Measurements from ENCODE around the gene MED13L. TPM values are rescaled to one million over a fixed set of nuclear protein-coding genes. Genes with fewer than 3 reads are reported as not detected.

MED13L gene
- total RNA-seq, 2 experiments from 2014 or later: 25.7 to 40.1 TPM

DNA sequence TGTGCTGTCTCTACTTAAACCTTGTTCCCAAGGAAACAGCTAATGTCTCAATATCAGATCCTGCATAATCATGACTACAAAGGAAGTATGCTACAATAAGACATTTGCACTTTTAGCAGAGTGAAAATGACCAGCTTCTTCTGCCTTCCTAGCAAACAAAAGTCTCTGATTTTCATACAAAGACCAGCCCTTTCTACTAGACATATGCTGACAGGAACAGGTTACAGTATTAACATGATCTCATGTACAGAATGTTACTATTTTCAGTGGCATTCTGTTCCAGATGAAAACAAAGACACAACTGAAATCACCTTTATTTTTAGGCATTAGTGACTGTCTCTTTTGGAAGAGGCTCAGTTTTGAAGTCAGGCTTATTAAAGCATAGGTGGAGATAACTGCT lies 228.6 kb downstream of the MED13L start:
- H3K9me2 ChIP-seq (ENCODE audit: insufficient read depth, low read length): no peaks in the 10 kb centered on the region
- H3K4me3 ChIP-seq (ENCODE audit: low read depth, low read length, poor library complexity, severe bottlenecking): no peak overlapping the region
- H3K27ac ChIP-seq (ENCODE audit: low read depth, low read length, poor library complexity, severe bottlenecking): no peak overlapping the region
- ChIA-PET POLR2A (no interaction called here), CTCF (ENCODE audit: unreplicated experiment) (no interaction called here)
- DNase-seq (ENCODE audit: low spot score): no peak
- intact Hi-C loops (cut with micrococcal nuclease; ENCODE audit: unreplicated experiment): no loop called here
- H3K9me3 ChIP-seq (ENCODE audit: low read length): no peaks in the 10 kb centered on the region
- H4K20me1 ChIP-seq (ENCODE audit: insufficient read depth, low read length): no peaks in the 10 kb centered on the region; the same call in 1 of the 2 replicates
- no peaks in the 10 kb centered on the region for H3K4me1 ChIP-seq (ENCODE audit: insufficient read depth, low read length, poor library complexity, severe bottlenecking)
- no peak overlapping the region for H2AFZ ChIP-seq (ENCODE audit: low read length)
- TF ChIP-seq EZH2phosphoT487 (IDR thresholded peaks at IDR 0.05; ENCODE audit: borderline replicate concordance, low read depth, low read length): no peak
- TF ChIP-seq, protein P1, sequence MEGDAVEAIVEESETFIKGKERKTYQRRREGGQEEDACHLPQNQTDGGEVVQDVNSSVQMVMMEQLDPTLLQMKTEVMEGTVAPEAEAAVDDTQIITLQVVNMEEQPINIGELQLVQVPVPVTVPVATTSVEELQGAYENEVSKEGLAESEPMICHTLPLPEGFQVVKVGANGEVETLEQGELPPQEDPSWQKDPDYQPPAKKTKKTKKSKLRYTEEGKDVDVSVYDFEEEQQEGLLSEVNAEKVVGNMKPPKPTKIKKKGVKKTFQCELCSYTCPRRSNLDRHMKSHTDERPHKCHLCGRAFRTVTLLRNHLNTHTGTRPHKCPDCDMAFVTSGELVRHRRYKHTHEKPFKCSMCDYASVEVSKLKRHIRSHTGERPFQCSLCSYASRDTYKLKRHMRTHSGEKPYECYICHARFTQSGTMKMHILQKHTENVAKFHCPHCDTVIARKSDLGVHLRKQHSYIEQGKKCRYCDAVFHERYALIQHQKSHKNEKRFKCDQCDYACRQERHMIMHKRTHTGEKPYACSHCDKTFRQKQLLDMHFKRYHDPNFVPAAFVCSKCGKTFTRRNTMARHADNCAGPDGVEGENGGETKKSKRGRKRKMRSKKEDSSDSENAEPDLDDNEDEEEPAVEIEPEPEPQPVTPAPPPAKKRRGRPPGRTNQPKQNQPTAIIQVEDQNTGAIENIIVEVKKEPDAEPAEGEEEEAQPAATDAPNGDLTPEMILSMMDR (conservative IDR thresholded peaks at IDR 0.05; ENCODE audit: low read length): no peak
- H3K36me3 ChIP-seq (ENCODE audit: insufficient read depth, low read length): no peaks in the 10 kb centered on the region
- no peak overlapping the region for H3K4me2 ChIP-seq (ENCODE audit: low read length)
- H3K79me2 ChIP-seq (ENCODE audit: insufficient read depth, low read depth, low read length): no peaks in the 10 kb centered on the region
- BruUV-seq (replicated peaks): no TSS peak

DNA sequence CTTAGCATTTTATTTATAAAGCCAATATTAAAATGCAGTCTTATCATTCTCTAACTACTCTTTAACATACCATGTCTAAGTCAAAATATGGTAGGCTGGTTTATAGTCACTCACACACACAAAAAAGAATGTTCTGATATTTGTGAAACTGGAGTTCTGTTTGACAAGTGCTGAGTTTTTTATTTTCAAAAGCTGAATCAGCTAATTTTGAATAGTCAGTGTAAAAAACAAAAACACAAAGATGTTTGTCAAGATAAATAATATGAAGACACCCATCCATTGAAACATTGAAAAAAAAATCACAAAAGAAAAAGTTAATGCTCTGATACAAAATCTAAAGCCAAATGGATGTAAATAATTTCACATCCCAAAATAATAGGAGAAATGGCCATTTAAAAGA lies 231.5 kb downstream of the MED13L start:
- ChIA-PET CTCF (ENCODE audit: unreplicated experiment) (no interaction called here), POLR2A (no interaction called here)
- no peak overlapping the region for H3K4me2 ChIP-seq (ENCODE audit: low read length)
- no peaks in the 10 kb centered on the region; the same call in 1 of the 2 replicates for H4K20me1 ChIP-seq (ENCODE audit: insufficient read depth, low read length)
- DNase-seq (ENCODE audit: low spot score): no peak
- no peak overlapping the region for H2AFZ ChIP-seq (ENCODE audit: low read length)
- H3K79me2 ChIP-seq (ENCODE audit: insufficient read depth, low read depth, low read length): no peaks in the 10 kb centered on the region
- H3K4me1 ChIP-seq (ENCODE audit: insufficient read depth, low read length, poor library complexity, severe bottlenecking): no peaks in the 10 kb centered on the region
- no peak for TF ChIP-seq EZH2phosphoT487 (IDR thresholded peaks at IDR 0.05; ENCODE audit: borderline replicate concordance, low read depth, low read length)
- TF ChIP-seq, protein P1 (conservative IDR thresholded peaks at IDR 0.05; ENCODE audit: low read length): no peak
- H3K27ac ChIP-seq (ENCODE audit: low read depth, low read length, poor library complexity, severe bottlenecking): no peak overlapping the region
- no peaks in the 10 kb centered on the region for H3K36me3 ChIP-seq (ENCODE audit: insufficient read depth, low read length)
- intact Hi-C loops (cut with micrococcal nuclease; ENCODE audit: unreplicated experiment): no loop called here
- H3K9me2 ChIP-seq (ENCODE audit: insufficient read depth, low read length): no peaks in the 10 kb centered on the region
- H3K9me3 ChIP-seq (ENCODE audit: low read length): no peaks in the 10 kb centered on the region
- BruUV-seq (replicated peaks): no TSS peak
- no peak overlapping the region for H3K4me3 ChIP-seq (ENCODE audit: low read depth, low read length, poor library complexity, severe bottlenecking)

DNA sequence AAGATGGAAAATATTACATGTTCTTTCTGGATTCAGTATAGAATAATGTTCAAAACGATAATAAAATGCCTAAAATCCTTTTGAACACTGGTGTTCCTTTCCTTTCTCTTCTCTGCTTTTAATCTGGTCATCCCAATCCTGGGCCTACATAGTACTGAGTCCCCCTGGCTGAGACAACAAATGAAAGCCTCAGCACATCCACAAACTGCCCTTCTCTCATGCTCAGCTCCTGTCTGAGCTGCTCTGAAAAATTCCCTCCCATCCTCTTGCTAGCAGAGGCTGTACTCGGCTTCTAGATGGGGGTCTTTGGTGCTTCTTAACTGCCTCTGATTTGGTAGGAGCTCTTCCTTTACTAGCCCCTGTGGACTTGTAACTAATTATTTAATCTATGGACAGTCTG lies 232.3 kb downstream of the MED13L start:
- Histone ChIP-seq H3K4me3 (ENCODE audit: low read depth, low read length, poor library complexity, severe bottlenecking) (no peak overlapping the region), H3K36me3 (ENCODE audit: insufficient read depth, low read length) (no peaks in the 10 kb centered on the region), H3K27ac (ENCODE audit: low read depth, low read length, poor library complexity, severe bottlenecking) (no peak overlapping the region), H3K4me2 (ENCODE audit: low read length) (no peak overlapping the region), H3K79me2 (ENCODE audit: insufficient read depth, low read depth, low read length) (no peaks in the 10 kb centered on the region), H4K20me1 (ENCODE audit: insufficient read depth, low read length) (no peaks in the 10 kb centered on the region; the same call in 1 of the 2 replicates), H3K4me1 (ENCODE audit: insufficient read depth, low read length, poor library complexity, severe bottlenecking) (no peaks in the 10 kb centered on the region), H2AFZ (ENCODE audit: low read length) (no peak overlapping the region), H3K9me2 (ENCODE audit: insufficient read depth, low read length) (no peaks in the 10 kb centered on the region), H3K9me3 (ENCODE audit: low read length) (no peaks in the 10 kb centered on the region)
- no peak for DNase-seq (ENCODE audit: low spot score)
- CTCF ChIA-PET (ENCODE audit: unreplicated experiment): no interaction called here
- TF ChIP-seq, protein P1 (conservative IDR thresholded peaks at IDR 0.05; ENCODE audit: low read length): no peak
- TF ChIP-seq EZH2phosphoT487 (IDR thresholded peaks at IDR 0.05; ENCODE audit: borderline replicate concordance, low read depth, low read length): no peak
- BruUV-seq (replicated peaks): no TSS peak
- POLR2A ChIA-PET: interaction anchor here (1.0 kb wide), 1 partner anchor 111 kb away, joined by 4 read pairs; no protein-coding TSS in a partner anchor
- intact Hi-C loops (cut with micrococcal nuclease; ENCODE audit: unreplicated experiment): no loop called here

Data from OCI-LY7 (cell line).